ENCODE results near the gene FAM3D. TPM values are rescaled to one million over a fixed set of nuclear protein-coding genes. Genes with fewer than 3 reads are reported as not detected.

The FAM3D gene
- total RNA-seq, 2 donors from 2014 or later: not detected

DNA sequence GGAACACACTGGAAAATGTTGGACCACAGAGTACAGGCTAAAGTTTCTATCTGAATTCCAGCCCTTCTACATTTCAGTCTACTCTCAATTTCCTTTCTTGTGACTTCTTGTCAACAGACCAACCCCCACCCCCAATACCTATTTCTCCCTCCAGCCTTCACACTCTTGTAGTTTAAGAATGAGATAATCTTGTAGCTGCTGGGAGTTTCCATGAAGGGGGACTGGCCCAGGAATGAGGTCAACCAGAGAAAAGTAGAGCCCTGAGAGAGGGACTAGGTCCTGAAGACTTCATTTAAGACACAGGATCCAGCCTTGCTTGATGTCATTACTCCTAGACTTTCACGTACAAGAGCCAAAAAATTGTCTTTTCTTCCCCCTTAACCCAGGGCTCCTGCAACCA is 59.9 kb downstream of the FAM3D start:
- TF ChIP-seq, protein P1, sequence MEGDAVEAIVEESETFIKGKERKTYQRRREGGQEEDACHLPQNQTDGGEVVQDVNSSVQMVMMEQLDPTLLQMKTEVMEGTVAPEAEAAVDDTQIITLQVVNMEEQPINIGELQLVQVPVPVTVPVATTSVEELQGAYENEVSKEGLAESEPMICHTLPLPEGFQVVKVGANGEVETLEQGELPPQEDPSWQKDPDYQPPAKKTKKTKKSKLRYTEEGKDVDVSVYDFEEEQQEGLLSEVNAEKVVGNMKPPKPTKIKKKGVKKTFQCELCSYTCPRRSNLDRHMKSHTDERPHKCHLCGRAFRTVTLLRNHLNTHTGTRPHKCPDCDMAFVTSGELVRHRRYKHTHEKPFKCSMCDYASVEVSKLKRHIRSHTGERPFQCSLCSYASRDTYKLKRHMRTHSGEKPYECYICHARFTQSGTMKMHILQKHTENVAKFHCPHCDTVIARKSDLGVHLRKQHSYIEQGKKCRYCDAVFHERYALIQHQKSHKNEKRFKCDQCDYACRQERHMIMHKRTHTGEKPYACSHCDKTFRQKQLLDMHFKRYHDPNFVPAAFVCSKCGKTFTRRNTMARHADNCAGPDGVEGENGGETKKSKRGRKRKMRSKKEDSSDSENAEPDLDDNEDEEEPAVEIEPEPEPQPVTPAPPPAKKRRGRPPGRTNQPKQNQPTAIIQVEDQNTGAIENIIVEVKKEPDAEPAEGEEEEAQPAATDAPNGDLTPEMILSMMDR (IDR thresholded peaks at IDR 0.05): no peak
- Histone ChIP-seq H3K36me3 (no peaks in the 10 kb centered on the region), H3K4me1 (peaks cover 0 to 13% of the 10 kb centered on the region in 2 donors), H3K27ac (no peak overlapping the region), H3K9me3 (peaks cover 0 to 5% of the 10 kb centered on the region in 2 donors), H3K27me3 (no peaks in the 10 kb centered on the region), H3K4me3 (no peak overlapping the region)
- no peak for DNase-seq (ENCODE audit: low spot score)

- TF ChIP-seq, protein P1 (IDR thresholded peaks at IDR 0.05): no peak
- Histone ChIP-seq H3K4me3 (no peak overlapping the region), H3K27me3 (no peaks in the 10 kb centered on the region), H3K36me3 (no peaks in the 10 kb centered on the region), H3K27ac (no peak overlapping the region), H3K9me3 (peaks cover 0 to 5% of the 10 kb centered on the region in 2 donors), H3K4me1 (peaks cover 0 to 5% of the 10 kb centered on the region in 2 donors)
- no peak for DNase-seq (ENCODE audit: low spot score)
These were observed 62.5 kb downstream of the FAM3D start for GRCh38 chr3:58604031-58604430.

DNA sequence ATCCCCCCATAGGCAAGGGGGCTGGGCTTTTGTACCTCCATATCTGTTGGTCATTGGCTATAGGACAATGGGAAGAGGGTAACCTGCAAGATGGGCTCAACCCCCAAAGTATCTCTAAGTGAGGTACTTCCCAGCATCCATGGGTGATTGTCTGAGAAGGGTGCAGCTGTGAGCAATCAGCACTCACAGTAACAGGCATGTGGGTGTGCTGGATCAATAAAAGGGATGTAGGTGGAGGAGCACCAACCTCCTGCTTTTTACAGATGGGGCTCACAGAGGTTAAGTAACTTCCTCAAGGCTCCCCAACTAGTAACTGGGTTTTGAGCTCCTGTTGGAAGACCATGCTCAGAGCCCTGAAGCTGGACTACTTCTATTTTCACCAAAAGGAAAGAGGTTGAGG is 63.0 kb downstream of the FAM3D start:
- H3K27ac ChIP-seq: no peak overlapping the region
- H3K27me3 ChIP-seq: no peaks in the 10 kb centered on the region
- no peak for DNase-seq (ENCODE audit: low spot score)
- no peaks in the 10 kb centered on the region for H3K36me3 ChIP-seq
- peaks cover 0 to under 1% of the 10 kb centered on the region in 2 donors for H3K4me1 ChIP-seq
- H3K4me3 ChIP-seq: no peak overlapping the region
- TF ChIP-seq, protein P1 (IDR thresholded peaks at IDR 0.05): no peak
- H3K9me3 ChIP-seq: peaks cover 0 to 5% of the 10 kb centered on the region in 2 donors

- Histone ChIP-seq H3K4me1 (no peaks in the 10 kb centered on the region), H3K4me3 (no peak overlapping the region), H3K36me3 (no peaks in the 10 kb centered on the region), H3K9me3 (no peaks in the 10 kb centered on the region), H3K27me3 (no peaks in the 10 kb centered on the region), H3K27ac (no peak overlapping the region)
- DNase-seq (ENCODE audit: low spot score): no peak
- TF ChIP-seq, protein P1 (IDR thresholded peaks at IDR 0.05): no peak
These were observed 68.7 kb downstream of the FAM3D start for GRCh38 chr3:58597770-58598310.

DNA sequence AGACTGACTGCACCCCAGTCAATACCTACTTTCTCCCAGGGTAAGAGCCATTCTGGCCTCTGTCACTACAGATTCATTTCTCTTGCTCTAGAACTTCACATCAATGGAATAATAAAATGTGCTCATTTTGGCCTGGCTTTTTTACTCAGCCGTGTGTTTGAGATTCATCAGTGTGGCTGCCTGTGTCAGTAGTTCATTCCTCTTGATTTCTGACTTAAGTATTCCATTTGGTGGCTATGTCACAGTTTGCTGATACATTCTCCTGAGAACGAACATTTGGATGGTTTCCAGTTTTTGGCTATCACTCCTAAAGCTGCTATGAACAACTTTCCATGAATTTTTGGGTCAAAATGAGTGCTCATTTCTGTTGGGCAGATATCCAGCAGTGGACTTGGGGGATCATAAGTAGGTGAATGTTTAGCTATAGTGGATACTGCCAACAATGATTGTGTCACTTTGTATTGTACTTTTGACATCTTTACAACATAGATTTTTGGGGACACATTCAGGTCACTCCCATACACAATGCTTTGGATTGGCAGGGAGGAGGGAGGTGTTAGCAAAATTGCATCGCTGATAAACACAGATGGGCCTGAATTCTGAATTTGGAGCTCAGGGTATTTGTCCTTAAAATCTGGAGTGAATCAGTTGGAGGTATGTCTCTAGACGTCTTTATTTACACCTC is 69.6 kb downstream of the FAM3D start:
- H3K4me3 ChIP-seq: no peak overlapping the region
- DNase-seq (ENCODE audit: low spot score): no peak
- TF ChIP-seq, protein P1 (IDR thresholded peaks at IDR 0.05): no peak
- no peaks in the 10 kb centered on the region for H3K4me1 ChIP-seq
- H3K36me3 ChIP-seq: no peaks in the 10 kb centered on the region
- H3K27ac ChIP-seq: no peak overlapping the region
- no peaks in the 10 kb centered on the region for H3K27me3 ChIP-seq
- no peaks in the 10 kb centered on the region for H3K9me3 ChIP-seq
